Measurements from ENCODE around the gene NGFR. TPM values are rescaled to one million over a fixed set of nuclear protein-coding genes. Genes with fewer than 3 reads are reported as not detected.

NGFR gene
- polyA plus RNA-seq, 3 donors, result 2.6 to 8.2 (median 5.4) TPM

GRCh38 chr17:49468811-49469385 lies 26.2 kb upstream of the NGFR start:
- no peak for DNase-seq

GRCh38 chr17:49469831-49470810 lies 25.0 kb upstream of the NGFR start:
- peak; percentile 60 for DNase-seq

- no peak for DNase-seq
These were observed 23.9 kb upstream of the NGFR start for GRCh38 chr17:49471089-49471683.

GRCh38 chr17:49471769-49472168 lies 23.3 kb upstream of the NGFR start:
- no peak for DNase-seq

- DNase-seq, result no peak
These were observed 22.6 kb upstream of the NGFR start for GRCh38 chr17:49472527-49472926.

GRCh38 chr17:49473900-49474751 lies 21.0 kb upstream of the NGFR start:
- no peak for DNase-seq

- no peak for DNase-seq
These were observed 17.4 kb upstream of the NGFR start for GRCh38 chr17:49477709-49478108.

- no peak for DNase-seq
These were observed 14.1 kb upstream of the NGFR start for GRCh38 chr17:49480836-49481615.

GRCh38 chr17:49482144-49482817 lies 12.8 kb upstream of the NGFR start:
- DNase-seq, result no peak

- no peak for DNase-seq
These were observed 11.2 kb upstream of the NGFR start for GRCh38 chr17:49483599-49484509.

- DNase-seq, result no peak
These were observed 10.5 kb upstream of the NGFR start for GRCh38 chr17:49484588-49484987.

- peak; percentile 71 for DNase-seq
These were observed 9.0 kb upstream of the NGFR start for GRCh38 chr17:49486012-49486641.

- DNase-seq, result no peak
These were observed 7.9 kb upstream of the NGFR start for GRCh38 chr17:49487183-49487582.

GRCh38 chr17:49488612-49489011 lies 6.5 kb upstream of the NGFR start:
- DNase-seq, result no peak

- DNase-seq, result no peak
These were observed 5.7 kb upstream of the NGFR start for GRCh38 chr17:49489348-49489747.

GRCh38 chr17:49490276-49490675 lies 4.8 kb upstream of the NGFR start:
- DNase-seq, result no peak

- no peak for DNase-seq
These were observed 3.8 kb upstream of the NGFR start for GRCh38 chr17:49491192-49491769.

GRCh38 chr17:49494399-49494985 lies 601 bp upstream of the NGFR start:
- no peak for DNase-seq

Measured in renal pelvis (tissue), 4 donors.